K562 (cell line): ENCODE data around the gene UBE2L3. TPM values are rescaled to one million over a fixed set of nuclear protein-coding genes. Genes with fewer than 3 reads are reported as not detected.

Experiments
- ATF3 ChIP-seq, 2 experiments: fragments of 450-650 bp in 1 of 2; sonication (generic) in 1 of 2; formaldehyde crosslinking in 1 of 2; IDR thresholded peaks in 1 of 2; conservative IDR thresholded peaks in 1 of 2; 2 replicates each; pipeline versions ENCODE4 v1.6.1 to v1.8.1; 2016 to 2023; ENCODE audit warnings: mild to moderate bottlenecking in 2 of 2, moderate library complexity in 2 of 2, inconsistent platforms in 1 of 2, missing genetic modification reagents in 1 of 2
- GABPB2 ChIP-seq: fragments of 250-450 bp; sonication (Bioruptor Pico); conservative IDR thresholded peaks from 2 replicates; pipeline ENCODE4 v1.5.1; 2021; ENCODE audit warnings: mild to moderate bottlenecking
- GATAD2B ChIP-seq: fragments of 450-650 bp; IDR thresholded peaks from 2 replicates; pipeline ENCODE4 v1.6.1; 2017; ENCODE audit warnings: mild to moderate bottlenecking, borderline replicate concordance
- HMG20A ChIP-seq: fragments of 450-650 bp; formaldehyde crosslinking; conservative IDR thresholded peaks from 2 replicates; pipeline ENCODE4 v1.4.0; 2020; ENCODE audit warnings: mild to moderate bottlenecking, mixed read lengths
- HMG20B ChIP-seq: fragments of 250-450 bp; sonication (Bioruptor Pico); IDR thresholded peaks from 2 replicates; pipeline ENCODE4 v1.5.0; 2021; ENCODE audit warnings: mild to moderate bottlenecking
- HSF4 ChIP-seq: fragments of 250-450 bp; sonication (Bioruptor Pico); IDR thresholded peaks from 2 replicates; pipeline ENCODE4 v2.1.2; 2022; ENCODE audit warnings: mild to moderate bottlenecking, moderate library complexity, borderline replicate concordance
- IRF2 ChIP-seq: sonication (generic); formaldehyde crosslinking; IDR thresholded peaks from 2 replicates; pipeline ENCODE4 v1.8.1; 2022; ENCODE audit warnings: mild to moderate bottlenecking, missing genetic modification reagents
- NFXL1 ChIP-seq: fragments of 450-650 bp; formaldehyde crosslinking; IDR thresholded peaks from 2 replicates; pipeline ENCODE4 v1.4.0; 2021; ENCODE audit warnings: mild to moderate bottlenecking
- NONO ChIP-seq, 2 experiments: fragments of 200-400 bp in 1 of 2; fragments of 450-650 bp in 1 of 2; formaldehyde crosslinking in 1 of 2; IDR thresholded peaks; 2 replicates each; pipeline ENCODE4 v1.6.1; 2017; ENCODE audit warnings: low read depth in 2 of 2, mild to moderate bottlenecking in 2 of 2, moderate library complexity in 2 of 2, low read length in 1 of 2
- POU5F1 ChIP-seq: fragments of 150-350 bp; IDR thresholded peaks from 2 replicates; pipeline ENCODE4 v1.6.1; 2014; ENCODE audit warnings: borderline replicate concordance, low read length, low read depth, mild to moderate bottlenecking; ENCODE audit not compliant: partially characterized antibody
- RNF219 ChIP-seq: fragments of 250-450 bp; sonication (Bioruptor Pico); IDR thresholded peaks from 2 replicates; pipeline ENCODE4 v1.5.0; 2022; ENCODE audit warnings: mild to moderate bottlenecking
- SAFB2 ChIP-seq: fragments of 200-400 bp; formaldehyde crosslinking; IDR thresholded peaks from 2 replicates; pipeline ENCODE4 v1.6.1; 2018; ENCODE audit warnings: borderline replicate concordance, low read length, low read depth, moderate library complexity; ENCODE audit not compliant: severe bottlenecking
- SMARCB1 ChIP-seq: IDR thresholded peaks from 2 replicates; pipeline ENCODE4 v1.6.1; 2011; ENCODE audit warnings: improper control_type of control experiment, low read depth; ENCODE audit not compliant: insufficient read length
- SP1 ChIP-seq: sonication (generic); formaldehyde crosslinking; IDR thresholded peaks from 2 replicates; pipeline ENCODE4 v1.8.1; 2022; ENCODE audit warnings: mild to moderate bottlenecking, missing genetic modification reagents
- SREBF1 ChIP-seq: fragments of 150-350 bp; IDR thresholded peaks from 2 replicates; pipeline ENCODE4 v1.6.1; 2014; ENCODE audit warnings: antibody characterized with exemption, low read depth, low read length, borderline replicate concordance
- SRSF7 ChIP-seq: fragments of 200-400 bp; formaldehyde crosslinking; optimal IDR thresholded peaks from 2 replicates; pipeline ENCODE3; 2017; ENCODE audit warnings: mild to moderate bottlenecking, low read depth, low read length
- STAT6 ChIP-seq: sonication (generic); formaldehyde crosslinking; IDR thresholded peaks from 2 replicates; pipeline ENCODE4 v1.8.1; 2023; ENCODE audit warnings: mild to moderate bottlenecking, missing genetic modification reagents
- ZC3H11A ChIP-seq: IDR thresholded peaks from 2 replicates; pipeline ENCODE4 v1.6.1; 2012; ENCODE audit warnings: low read depth, low read length, improper control_type of control experiment
- ZNF75A ChIP-seq: fragments of 450-650 bp; formaldehyde crosslinking; IDR thresholded peaks from 2 replicates; pipeline ENCODE4 v1.4.0; 2020; ENCODE audit warnings: mild to moderate bottlenecking
- ZNF764 ChIP-seq: fragments of 250-450 bp; sonication (Bioruptor Pico); IDR thresholded peaks from 2 replicates; pipeline ENCODE4 v1.4.0; 2020; ENCODE audit warnings: low read depth, mild to moderate bottlenecking, moderate library complexity
- ZNF79 ChIP-seq: fragments of 250-450 bp; sonication (Bioruptor Pico); IDR thresholded peaks from 2 replicates; pipeline ENCODE4 v1.4.0; 2020; ENCODE audit warnings: low read depth, mild to moderate bottlenecking, moderate library complexity
- polyA plus RNA-seq, 8 experiments: library from polyadenylated mRNA; depleted of rRNA in 4 of 8; stranded (reverse) in 5 of 8; unstranded in 3 of 8; fragments of >200 nt; fragmentation: Nextera tagmentation in 2 of 8; fragmentation: Illumina TruSeq in 1 of 8; extraction: Ambion mirVana in 2 of 8; extraction: Trizol in 1 of 8; gene quantifications; 2 replicates each; pipeline versions ENCODE4 v1.2.1 to v1.2.3, GENCODE V29; 2011 to 2014; ENCODE audit warnings: inconsistent platforms in 1 of 8, missing spikeins in 1 of 8
- total RNA-seq, 7 experiments: library from RNA; depleted of rRNA in 6 of 7; stranded (reverse); fragments of >200 nt in 6 of 7; fragmentation: Illumina TruSeq in 2 of 7; extraction: Trizol in 2 of 7; gene quantifications; 2 replicates each; pipeline versions ENCODE4 v1.2.1 to v1.2.3, GENCODE V29; 2011 to 2021; ENCODE audit warnings: low replicate concordance in 1 of 7

UBE2L3 gene
- total and polyA plus RNA-seq, 9 of the 15 experiments (the other 6 are each of a cell fraction or from before 2014, with no cell fraction given) = 215 to 625 (median 285) TPM

- TF ChIP-seq ATF3 (IDR thresholded peaks at IDR 0.05) = no peak
- TF ChIP-seq ATF3 (CRISPR knock-in tag; conservative IDR thresholded peaks at IDR 0.05) = 0 out of 2 replicates have a peak, but pooled peaks have one; percentile 71
- peak; percentile 83; the same call in 1 of the 2 replicates for TF ChIP-seq HMG20A (CRISPR knock-in tag)
- 0 out of 2 replicates have a peak, but pooled peaks have one; percentile 53 for TF ChIP-seq ZC3H11A
- TF ChIP-seq SAFB2 = no peak
- TF ChIP-seq GATAD2B = no peak
- TF ChIP-seq RNF219 (CRISPR knock-in tag) = no peak
- no peak for TF ChIP-seq HMG20B
- TF ChIP-seq SREBF1 = no peak
- no peak for TF ChIP-seq ZNF764 (CRISPR knock-in tag)
- no peak for TF ChIP-seq SMARCB1
- TF ChIP-seq ZNF75A (CRISPR knock-in tag) = 0 out of 2 replicates have a peak, but pooled peaks have one; percentile 60
- no peak for TF ChIP-seq IRF2
- TF ChIP-seq NONO (IDR thresholded peaks at IDR 0.05; ENCODE audit: low read depth in 2 of 2, low read length in 1 of 2) = no peak
- TF ChIP-seq SP1 (CRISPR knock-in tag) = peak; percentile 79
- no peak for TF ChIP-seq SRSF7
- TF ChIP-seq HSF4 (CRISPR knock-in tag) = no peak
- TF ChIP-seq GABPB2 (CRISPR knock-in tag) = 0 out of 2 replicates have a peak, but pooled peaks have one; percentile 23
- TF ChIP-seq STAT6 (CRISPR knock-in tag) = peak; percentile 37; the same call in 1 of the 2 replicates
- TF ChIP-seq POU5F1 = no peak
- no peak for TF ChIP-seq NFXL1
- TF ChIP-seq ZNF79 = peak; percentile 24; the same call in 1 of the 2 replicates
These were observed 997 bp downstream of the UBE2L3 start (continued) for GRCh38 chr22:21568347-21569075.
